Testis (tissue), 3 donors: ENCODE measurements around the gene MRPS5. TPM values are rescaled to one million over a fixed set of nuclear protein-coding genes. Genes with fewer than 3 reads are reported as not detected.

Experiments used
- DNase-seq: peaks from one replicate; pipeline ENCODE4 v3.0.0-alpha.2; 2019
- H3K27ac ChIP-seq, 2 donors: fragments of 200-600 bp; sonication (generic); one replicate each; pipeline ENCODE4 v1.5.1; 2019
- H3K27me3 ChIP-seq: fragments of 200-600 bp; sonication (generic); one replicate; pipeline ENCODE4 v1.5.1; 2019
- H3K36me3 ChIP-seq: fragments of 200-600 bp; sonication (generic); one replicate; pipeline ENCODE4 v1.5.1; 2017; ENCODE audit warnings: low read depth; ENCODE audit errors: missing control alignments
- H3K4me1 ChIP-seq: fragments of 200-600 bp; sonication (generic); one replicate; pipeline ENCODE4 v1.5.1; 2019
- H3K4me3 ChIP-seq, 2 donors: fragments of 200-600 bp; sonication (generic); one replicate each; pipeline ENCODE4 v1.5.1; 2017 to 2019
- H3K9me3 ChIP-seq: fragments of 200-600 bp; sonication (generic); one replicate; pipeline ENCODE4 v1.5.1; 2017
- CTCF ChIP-seq, 3 experiments: fragments of 450-650 bp in 2 of 3; fragments of 200-600 bp in 1 of 3; sonication (generic) in 1 of 3; IDR thresholded peaks; one replicate each; pipeline ENCODE4 v1.5.1; 2016 to 2019; ENCODE audit warnings: antibody characterized with exemption in 3 of 3, mild to moderate bottlenecking in 2 of 3, moderate library complexity in 1 of 3
- POLR2A ChIP-seq: fragments of 450-650 bp; IDR thresholded peaks from one replicate; pipeline ENCODE4 v1.6.1; 2017; ENCODE audit warnings: antibody characterized with exemption, mild to moderate bottlenecking, moderate library complexity
- WGBS, 2 donors: methylation state at CpG; one replicate each; pipeline ENCODE4 v1.1.5; 2018; 5-methylcytosine and 5-hydroxymethylcytosine counted together
- intact Hi-C: fragments of 100-400 bp; cut with DNase I; formaldehyde crosslinking; loops from one replicate; pipeline ENCODE4 v1.15.1; 2023; ENCODE audit warnings: low total_unique reads
- polyA plus RNA-seq: library from polyadenylated mRNA; stranded (reverse); fragments of 350-450 nt; fragmentation: Illumina TruSeq; extraction: RNeasy Lipid Tissue Mini Kit (QIAGEN cat#74804); gene quantifications from one replicate; pipeline ENCODE4 v1.2.3, GENCODE V29; 2014; ENCODE audit warnings: low read depth, low replicate concordance; ENCODE audit not compliant: insufficient read depth
- total RNA-seq, 2 donors: library from RNA; depleted of rRNA; stranded (reverse); fragments of >200 nt; gene quantifications; one replicate each; pipeline ENCODE4 v1.2.3, GENCODE V29; 2016

Gene MRPS5
- total and polyA plus RNA-seq, 3 donors from 2014 or later, result 44.4 to 63.1 (median 59.3) TPM

- TF ChIP-seq CTCF (IDR thresholded peaks at IDR 0.05) (no peak), POLR2A (no peak)
- no peak overlapping the region for H3K4me3 ChIP-seq
- 83 to 93% methylated on average over 4 of the region's 4 CpGs for WGBS, 2 donors
- no peaks in the 10 kb centered on the region for H3K27me3 ChIP-seq
- no peaks in the 10 kb centered on the region for H3K4me1 ChIP-seq
- no peak for DNase-seq
- H3K27ac ChIP-seq, result no peak overlapping the region
- intact Hi-C loops, result no loop called here
- no peaks in the 10 kb centered on the region for H3K36me3 ChIP-seq
- H3K9me3 ChIP-seq, result no peaks in the 10 kb centered on the region
These were observed 49.8 kb downstream of the MRPS5 start for GRCh38 chr2:95071856-95072255.

GRCh38 chr2:95069465-95069864, 52.1 kb downstream of the MRPS5 start:
- DNase-seq, result no peak
- H3K9me3 ChIP-seq, result no peaks in the 10 kb centered on the region
- no peak overlapping the region for H3K27ac ChIP-seq
- WGBS, 2 donors, result 68 to 82% methylated on average over 9 of the region's 9 CpGs
- no peaks in the 10 kb centered on the region for H3K36me3 ChIP-seq
- H3K4me1 ChIP-seq, result no peaks in the 10 kb centered on the region
- intact Hi-C loops, result no loop called here
- H3K4me3 ChIP-seq, result no peak overlapping the region
- no peaks in the 10 kb centered on the region for H3K27me3 ChIP-seq
- TF ChIP-seq POLR2A, result no peak
- TF ChIP-seq CTCF (IDR thresholded peaks at IDR 0.05), result no peak

- intact Hi-C loops, result no loop called here
- H3K27me3 ChIP-seq, result no peaks in the 10 kb centered on the region
- H3K4me1 ChIP-seq, result no peaks in the 10 kb centered on the region
- no peaks in the 10 kb centered on the region for H3K36me3 ChIP-seq
- WGBS, 2 donors, result 87 to 91% methylated on average over 2 of the region's 2 CpGs
- no peaks in the 10 kb centered on the region for H3K9me3 ChIP-seq
- no peak for DNase-seq
- H3K27ac ChIP-seq, result no peak overlapping the region
- TF ChIP-seq POLR2A (no peak), CTCF (IDR thresholded peaks at IDR 0.05) (no peak)
- no peak overlapping the region for H3K4me3 ChIP-seq
These were observed 53.4 kb downstream of the MRPS5 start for GRCh38 chr2:95068256-95068655.

GRCh38 chr2:95063086-95063958, 58.3 kb downstream of the MRPS5 start:
- H3K36me3 ChIP-seq, result no peaks in the 10 kb centered on the region

More at GRCh38 chr2:95063086-95063958, 58.3 kb downstream of the MRPS5 start:
- WGBS, 2 donors, result 85 to 88% methylated on average over 12 of the region's 12 CpGs
- no peak for DNase-seq
- Histone ChIP-seq H3K27me3 (no peaks in the 10 kb centered on the region), H3K4me3 (no peak overlapping the region), H3K27ac (no peak overlapping the region), H3K4me1 (no peaks in the 10 kb centered on the region), H3K9me3 (no peaks in the 10 kb centered on the region)
- TF ChIP-seq CTCF (IDR thresholded peaks at IDR 0.05), result no peak
- no peak for TF ChIP-seq POLR2A
- intact Hi-C loops, result no loop called here
